Measurements from ENCODE around the gene GNAO1.
A peak's percentile ranks its signal among the peaks of the same experiment; 100 is the strongest.

GNAO1 gene

DNA sequence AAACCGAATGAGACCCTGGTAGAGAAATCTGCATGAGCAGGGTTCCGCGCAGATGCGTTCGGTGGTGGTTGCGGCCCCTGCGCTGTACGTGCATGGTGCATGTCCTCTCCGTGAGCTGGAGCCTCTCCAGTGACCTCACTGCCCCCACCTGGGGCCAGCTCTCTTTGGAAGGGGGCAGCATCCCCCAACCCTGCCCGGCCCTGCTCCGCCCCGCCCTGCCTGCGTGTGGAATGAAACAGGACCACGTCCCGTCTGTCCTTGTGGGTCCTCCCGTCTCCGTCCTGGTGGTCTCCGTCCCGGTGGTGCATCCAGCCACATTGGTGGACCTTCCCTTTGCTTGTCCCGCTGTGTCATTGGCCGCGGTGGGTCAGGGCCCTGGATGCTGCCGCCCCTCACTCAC, 149.1 kb downstream of the GNAO1 start:
- TF ChIP-seq, protein P1, sequence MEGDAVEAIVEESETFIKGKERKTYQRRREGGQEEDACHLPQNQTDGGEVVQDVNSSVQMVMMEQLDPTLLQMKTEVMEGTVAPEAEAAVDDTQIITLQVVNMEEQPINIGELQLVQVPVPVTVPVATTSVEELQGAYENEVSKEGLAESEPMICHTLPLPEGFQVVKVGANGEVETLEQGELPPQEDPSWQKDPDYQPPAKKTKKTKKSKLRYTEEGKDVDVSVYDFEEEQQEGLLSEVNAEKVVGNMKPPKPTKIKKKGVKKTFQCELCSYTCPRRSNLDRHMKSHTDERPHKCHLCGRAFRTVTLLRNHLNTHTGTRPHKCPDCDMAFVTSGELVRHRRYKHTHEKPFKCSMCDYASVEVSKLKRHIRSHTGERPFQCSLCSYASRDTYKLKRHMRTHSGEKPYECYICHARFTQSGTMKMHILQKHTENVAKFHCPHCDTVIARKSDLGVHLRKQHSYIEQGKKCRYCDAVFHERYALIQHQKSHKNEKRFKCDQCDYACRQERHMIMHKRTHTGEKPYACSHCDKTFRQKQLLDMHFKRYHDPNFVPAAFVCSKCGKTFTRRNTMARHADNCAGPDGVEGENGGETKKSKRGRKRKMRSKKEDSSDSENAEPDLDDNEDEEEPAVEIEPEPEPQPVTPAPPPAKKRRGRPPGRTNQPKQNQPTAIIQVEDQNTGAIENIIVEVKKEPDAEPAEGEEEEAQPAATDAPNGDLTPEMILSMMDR (IDR thresholded peaks at IDR 0.05; ENCODE audit: unreplicated experiment in 3 of 3), result no peak
- peaks cover 7% of the 10 kb centered on the region for H3K27me3 Mint-ChIP-seq (ENCODE audit: low read depth)
- no peaks in the 10 kb centered on the region for H3K36me3 Mint-ChIP-seq (ENCODE audit: low read depth)
- H3K9me3 Mint-ChIP-seq, result no peaks in the 10 kb centered on the region
- no peak overlapping the region for H3K4me3 Mint-ChIP-seq
- H3K27ac Mint-ChIP-seq, result no peak overlapping the region
- H3K4me1 Mint-ChIP-seq, result no peaks in the 10 kb centered on the region

DNA sequence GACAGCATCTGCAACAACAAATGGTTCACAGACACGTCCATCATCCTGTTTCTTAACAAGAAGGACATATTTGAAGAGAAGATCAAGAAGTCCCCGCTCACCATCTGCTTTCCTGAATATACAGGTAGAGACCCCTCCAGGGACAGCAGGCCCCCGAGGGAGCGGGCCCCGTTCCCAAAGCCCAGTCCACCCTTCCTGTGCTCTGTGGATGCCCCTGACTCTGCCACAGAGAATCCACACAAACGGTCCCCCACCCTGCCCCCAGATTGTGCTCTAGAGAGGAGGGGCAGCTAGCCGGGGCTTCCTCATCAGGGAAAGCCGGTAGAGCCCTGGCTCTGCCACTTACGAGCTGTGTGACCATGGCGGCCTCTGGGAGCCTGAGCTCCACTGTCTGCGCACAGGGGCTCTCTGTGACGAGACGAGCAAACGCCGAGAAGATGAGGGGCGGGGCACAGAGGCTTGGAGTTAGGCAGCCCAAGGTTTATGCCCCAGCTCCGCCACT, 149.6 kb downstream of the GNAO1 start:
- Mint-ChIP-seq H3K27ac (no peak overlapping the region), H3K9me3 (no peaks in the 10 kb centered on the region), H3K36me3 (ENCODE audit: low read depth) (no peaks in the 10 kb centered on the region), H3K4me1 (no peaks in the 10 kb centered on the region), H3K4me3 (no peak overlapping the region), H3K27me3 (ENCODE audit: low read depth) (peaks cover 7% of the 10 kb centered on the region)
- TF ChIP-seq, protein P1 (IDR thresholded peaks at IDR 0.05; ENCODE audit: unreplicated experiment in 3 of 3), result no peak

DNA sequence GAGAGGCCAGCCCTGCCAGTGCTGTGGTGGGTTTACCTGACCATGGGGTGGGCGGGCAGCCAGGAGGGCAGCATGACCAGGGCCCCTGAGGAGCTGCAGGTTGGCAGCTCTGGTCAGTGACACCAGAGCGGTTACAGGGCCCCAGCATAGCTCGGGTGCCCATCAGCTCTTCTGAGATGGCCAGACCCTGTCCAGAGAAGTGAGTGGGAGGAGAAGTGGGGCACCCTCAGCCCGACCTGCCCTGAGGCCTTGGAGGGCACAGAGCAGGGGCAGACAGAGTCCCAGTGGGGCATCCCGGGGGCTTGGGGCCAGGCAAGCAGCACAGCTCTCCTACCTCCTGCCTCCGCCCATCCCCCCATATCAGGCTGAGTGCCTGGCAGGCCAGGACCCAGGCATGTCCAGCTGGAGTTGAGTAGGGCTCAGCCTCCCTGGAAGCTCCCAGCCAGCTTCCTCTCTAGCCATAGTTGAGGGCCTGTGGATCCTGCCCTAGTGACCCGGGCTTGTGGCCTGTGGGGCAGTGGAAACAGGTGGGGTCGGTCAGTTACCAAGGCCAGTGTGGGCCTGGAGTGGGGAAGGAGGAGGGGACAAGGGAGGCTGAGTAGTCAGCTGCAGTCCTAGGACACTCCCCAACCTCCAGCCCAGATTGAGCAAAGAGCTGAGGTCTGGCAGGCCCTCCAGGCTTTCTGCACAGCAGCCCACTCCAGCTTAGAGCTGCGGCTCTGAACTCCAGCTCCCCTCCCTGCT, 150.5 kb downstream of the GNAO1 start:
- Mint-ChIP-seq H3K27ac (no peak overlapping the region), H3K4me3 (no peak overlapping the region), H3K27me3 (ENCODE audit: low read depth) (peaks cover 7% of the 10 kb centered on the region), H3K9me3 (no peaks in the 10 kb centered on the region), H3K4me1 (no peaks in the 10 kb centered on the region), H3K36me3 (ENCODE audit: low read depth) (no peaks in the 10 kb centered on the region)
- TF ChIP-seq, protein P1 (IDR thresholded peaks at IDR 0.05; ENCODE audit: unreplicated experiment in 3 of 3), result no peak

DNA sequence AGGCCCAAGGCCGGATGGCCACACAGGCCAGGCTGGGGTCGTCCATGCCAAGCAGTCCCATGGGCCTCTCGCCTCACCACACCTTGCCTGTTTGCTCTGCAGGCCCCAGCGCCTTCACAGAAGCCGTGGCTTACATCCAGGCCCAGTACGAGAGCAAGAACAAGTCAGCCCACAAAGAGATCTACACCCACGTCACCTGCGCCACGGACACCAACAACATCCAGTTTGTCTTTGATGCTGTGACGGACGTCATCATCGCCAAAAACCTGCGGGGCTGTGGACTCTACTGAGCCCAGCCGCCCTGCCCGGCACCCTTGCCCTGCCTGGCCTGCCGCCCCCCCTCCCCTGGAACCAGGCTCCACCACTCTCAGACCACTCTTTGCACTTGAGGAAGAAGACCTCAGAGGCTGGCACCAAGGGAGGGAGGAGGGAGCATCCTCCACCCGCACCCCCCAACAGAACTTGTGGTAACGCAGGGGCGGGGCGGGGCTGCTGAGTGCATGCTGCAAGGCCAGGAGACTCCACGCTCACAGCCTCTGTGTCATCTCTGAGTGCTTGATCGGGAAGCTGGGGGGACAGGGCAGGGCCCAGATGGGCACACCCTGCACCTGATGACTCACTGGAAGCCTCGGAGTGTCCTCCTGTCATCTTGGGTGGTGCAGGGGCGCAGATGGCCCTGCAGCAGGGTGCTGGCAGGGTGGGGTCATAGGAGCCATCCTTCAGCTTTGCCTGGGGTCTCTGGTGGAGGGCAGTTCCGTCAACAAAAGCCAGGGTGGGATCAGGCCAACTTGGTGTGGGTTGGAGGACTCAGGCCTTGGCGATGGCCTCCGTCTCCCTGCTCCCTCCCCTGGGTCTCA, 152.6 kb downstream of the GNAO1 start:
- Mint-ChIP-seq H3K27me3 (ENCODE audit: low read depth) (peaks cover 7% of the 10 kb centered on the region), H3K4me3 (no peak overlapping the region), H3K36me3 (ENCODE audit: low read depth) (no peaks in the 10 kb centered on the region), H3K27ac (peak overlapping the region in 1 of 3 experiments; percentile 85), H3K4me1 (no peaks in the 10 kb centered on the region), H3K9me3 (no peaks in the 10 kb centered on the region)
- TF ChIP-seq, protein P1 (IDR thresholded peaks at IDR 0.05; ENCODE audit: unreplicated experiment in 3 of 3), result no peak

DNA sequence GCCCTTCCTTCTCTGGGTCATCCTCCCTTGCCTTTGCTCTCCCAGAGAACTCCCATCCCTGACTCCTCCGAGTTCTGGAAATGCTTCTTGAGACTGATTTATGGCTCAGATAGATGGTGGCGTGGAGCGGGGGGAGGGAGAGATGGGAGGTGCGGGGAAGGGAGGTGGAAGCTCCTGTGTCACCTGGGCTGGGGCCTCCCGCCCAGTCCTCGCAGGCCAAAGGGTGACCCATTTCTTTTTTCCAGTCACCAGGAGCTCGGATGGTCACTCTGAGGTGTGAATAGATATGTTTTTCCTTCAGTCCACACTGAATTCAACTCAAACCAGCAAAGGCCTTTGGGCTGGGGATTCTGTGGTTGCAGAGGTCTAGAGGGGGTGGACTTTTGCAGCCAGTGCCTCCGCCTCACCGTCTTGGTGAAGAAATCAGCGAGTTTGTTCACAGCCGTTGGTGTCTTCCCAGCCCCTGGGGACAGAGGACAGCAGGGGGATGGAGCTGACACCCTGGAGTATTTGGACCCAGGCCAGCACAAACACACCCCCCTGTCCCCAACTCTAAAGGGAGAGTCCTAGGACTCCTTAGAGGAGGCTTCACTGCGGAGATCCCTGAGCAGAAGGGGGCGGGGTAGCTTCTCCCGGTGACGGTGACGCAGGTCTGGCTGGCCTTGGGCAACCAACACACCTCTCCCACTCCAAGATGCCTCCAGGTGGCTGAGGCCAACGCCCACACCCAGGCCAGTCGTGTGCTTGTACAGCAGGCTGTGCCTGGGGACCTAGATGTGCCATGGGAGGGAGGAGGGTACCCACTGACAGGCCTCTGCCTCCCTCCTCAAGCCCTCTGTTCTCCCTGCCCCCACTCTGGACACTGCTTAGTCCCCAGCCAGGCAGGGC, 153.5 kb downstream of the GNAO1 start:
- TF ChIP-seq, protein P1 (IDR thresholded peaks at IDR 0.05; ENCODE audit: unreplicated experiment in 3 of 3), result no peak
- no peaks in the 10 kb centered on the region for H3K9me3 Mint-ChIP-seq
- no peaks in the 10 kb centered on the region for H3K4me1 Mint-ChIP-seq
- H3K4me3 Mint-ChIP-seq, result no peak overlapping the region
- H3K27ac Mint-ChIP-seq, result peak overlapping the region in 1 of 3 experiments; percentile 85
- no peaks in the 10 kb centered on the region for H3K36me3 Mint-ChIP-seq (ENCODE audit: low read depth)
- H3K27me3 Mint-ChIP-seq (ENCODE audit: low read depth), result peaks cover 5% of the 10 kb centered on the region
